Neuron (in vitro differentiated cells): Measurements from ENCODE around the gene ORC2.
"Not testable (repeated sequence)": the region's sequence is repeated elsewhere in the genome, so short reads cannot be mapped to it uniquely, and the experiment has no call there.

Source experiments
- H2AFZ ChIP-seq: one replicate; pipeline ENCODE4 v1.6.1; 2013; ENCODE audit warnings: low read depth, mild to moderate bottlenecking, inconsistent platforms, low read length, moderate library complexity
- H3K27me3 ChIP-seq: one replicate; pipeline ENCODE4 v1.6.1; 2013; ENCODE audit warnings: low read length; ENCODE audit not compliant: insufficient read depth
- H3K36me3 ChIP-seq: one replicate; pipeline ENCODE4 v1.6.1; 2013; ENCODE audit warnings: low read length; ENCODE audit not compliant: insufficient read depth
- H3K4me1 ChIP-seq: one replicate; pipeline ENCODE4 v1.6.1; 2013; ENCODE audit warnings: low read length; ENCODE audit not compliant: insufficient read depth
- H3K4me3 ChIP-seq: 2 replicates; pipeline ENCODE4 v1.5.1; 2013; ENCODE audit warnings: mild to moderate bottlenecking, low read length, moderate library complexity
- H3K9me3 ChIP-seq: one replicate; pipeline ENCODE4 v1.6.1; 2013; ENCODE audit warnings: low read length

ORC2 gene

DNA sequence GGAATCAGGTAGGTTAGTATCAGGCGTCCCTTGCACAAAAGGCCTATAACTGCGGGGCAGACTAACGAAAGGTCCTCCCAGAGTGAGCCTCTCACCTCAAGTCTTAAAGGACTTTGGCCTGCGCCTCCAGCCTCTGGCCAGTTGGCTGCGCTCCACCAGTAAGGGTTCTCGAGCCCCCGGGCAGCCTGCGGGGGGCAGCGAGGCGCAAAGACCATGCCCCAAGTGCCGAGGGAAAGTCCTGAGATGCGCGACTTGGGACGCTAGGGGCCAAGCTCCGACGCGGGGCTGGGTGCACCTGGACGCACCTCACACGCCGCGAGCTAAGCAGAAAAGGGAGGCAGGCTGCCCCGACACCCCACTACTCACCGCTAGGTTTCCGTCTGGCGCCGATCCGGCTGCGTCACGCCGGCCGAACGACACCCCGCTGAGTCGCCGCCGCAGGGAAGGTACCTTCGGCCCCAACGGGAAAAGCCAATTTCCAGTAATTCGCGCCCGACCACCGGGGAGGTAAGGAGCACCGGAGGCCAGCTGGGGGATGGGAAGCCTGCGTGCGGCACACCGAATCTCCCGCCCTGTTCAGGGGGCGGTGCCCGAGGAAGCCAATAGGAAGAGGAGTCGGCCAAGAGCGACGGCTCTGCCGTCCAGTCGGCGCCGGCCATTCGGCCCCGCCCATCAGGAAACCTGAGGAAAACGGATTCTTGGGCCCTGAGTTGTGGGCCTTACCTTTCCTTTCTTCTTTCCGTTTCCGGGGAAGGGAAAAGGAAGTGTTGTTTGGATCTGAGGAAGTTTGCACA, at the start of gene ORC2:
ORC2 (minus strand) TSS at position 537 of the 794 bp plus-strand sequence. CDS start 5,537 bp downstream, outside the sequence.
- Histone ChIP-seq H3K4me3 (peak within 1 kb of the TSS; percentile 77), H3K4me1 (peaks cover 21% of the 10 kb centered on the region), H3K36me3 (peaks cover 10% of the 10 kb centered on the region), H2AFZ (peak within 1 kb of the TSS; percentile 71), H3K27me3 (no peaks in the 10 kb centered on the region), H3K9me3 (no peaks in the 10 kb centered on the region)

DNA sequence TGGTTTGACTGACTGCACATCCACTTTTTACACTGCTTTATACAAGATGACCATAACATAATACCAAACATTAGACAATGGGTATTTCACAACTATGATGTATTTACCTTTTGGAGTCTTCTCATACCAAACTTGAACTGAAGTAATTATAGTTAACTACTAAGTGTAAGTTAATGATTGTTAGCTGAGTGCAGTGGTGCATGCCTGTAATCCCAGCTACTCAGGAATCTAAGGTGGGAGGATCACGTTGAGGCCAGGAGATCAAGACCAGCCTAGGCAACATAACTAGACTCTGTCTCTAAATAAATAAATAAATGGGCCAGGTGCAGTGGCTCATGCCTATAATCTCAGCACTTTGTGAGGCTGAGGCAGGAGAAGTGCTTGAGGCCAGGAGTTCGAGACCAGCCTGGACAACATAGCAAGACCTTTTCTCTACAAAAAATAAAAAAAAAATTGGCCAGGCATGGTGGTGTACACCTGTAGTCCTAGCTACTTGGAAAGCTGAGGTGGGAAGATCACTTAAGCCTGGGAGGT, 44.9 kb upstream of the ORC2 start:
- no peaks in the 10 kb centered on the region for H3K27me3 ChIP-seq
- no peaks in the 10 kb centered on the region for H3K9me3 ChIP-seq
- no peak overlapping the region for H2AFZ ChIP-seq
- no peaks in the 10 kb centered on the region for H3K4me1 ChIP-seq
- H3K36me3 ChIP-seq = peaks cover 31% of the 10 kb centered on the region
- no peak overlapping the region for H3K4me3 ChIP-seq

DNA sequence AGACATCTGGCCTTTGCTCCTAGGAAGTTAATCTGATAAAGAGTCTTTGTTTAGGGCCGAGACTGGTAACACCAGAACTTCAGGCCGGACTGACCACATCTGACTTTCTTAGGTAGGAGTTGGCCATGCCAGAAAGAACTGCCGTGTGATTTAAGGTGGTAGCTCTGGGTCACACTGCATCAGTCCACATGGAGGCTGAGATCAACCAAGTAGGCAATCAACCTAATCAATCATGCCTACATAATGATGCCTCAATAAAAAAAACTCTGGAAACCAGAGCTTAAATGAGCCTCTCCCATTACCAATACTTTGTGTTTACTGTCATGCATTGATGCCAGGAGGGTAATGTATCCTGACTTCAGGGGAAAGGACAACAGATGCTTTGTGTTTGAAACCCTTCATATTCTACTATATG, 44.1 kb upstream of the ORC2 start:
- Histone ChIP-seq H2AFZ (no peak overlapping the region), H3K4me1 (no peaks in the 10 kb centered on the region), H3K27me3 (no peaks in the 10 kb centered on the region), H3K9me3 (no peaks in the 10 kb centered on the region), H3K36me3 (peaks cover 36% of the 10 kb centered on the region), H3K4me3 (no peak overlapping the region)

DNA sequence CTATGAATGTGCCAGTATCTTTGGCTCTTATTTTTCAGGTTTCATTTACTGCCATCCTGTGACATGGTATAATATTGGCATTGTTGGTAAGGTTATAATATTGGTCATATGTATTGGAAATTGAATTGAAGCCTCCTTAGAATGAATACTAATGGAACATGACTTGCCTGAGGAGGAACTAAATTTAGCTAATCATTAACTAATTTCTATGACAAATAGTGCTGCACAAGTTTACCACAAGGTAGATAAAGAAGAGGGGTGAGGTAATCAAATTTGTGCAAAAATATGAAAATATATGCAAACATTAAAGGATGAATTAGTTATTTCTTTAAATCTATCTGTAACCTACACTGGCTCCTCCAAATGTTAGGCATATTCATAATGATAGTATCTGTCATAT, 43.2 kb upstream of the ORC2 start:
- Histone ChIP-seq H3K27me3 (no peaks in the 10 kb centered on the region), H3K36me3 (peaks cover 36% of the 10 kb centered on the region), H3K4me3 (no peak overlapping the region), H3K4me1 (no peaks in the 10 kb centered on the region), H2AFZ (no peak overlapping the region), H3K9me3 (no peaks in the 10 kb centered on the region)

DNA sequence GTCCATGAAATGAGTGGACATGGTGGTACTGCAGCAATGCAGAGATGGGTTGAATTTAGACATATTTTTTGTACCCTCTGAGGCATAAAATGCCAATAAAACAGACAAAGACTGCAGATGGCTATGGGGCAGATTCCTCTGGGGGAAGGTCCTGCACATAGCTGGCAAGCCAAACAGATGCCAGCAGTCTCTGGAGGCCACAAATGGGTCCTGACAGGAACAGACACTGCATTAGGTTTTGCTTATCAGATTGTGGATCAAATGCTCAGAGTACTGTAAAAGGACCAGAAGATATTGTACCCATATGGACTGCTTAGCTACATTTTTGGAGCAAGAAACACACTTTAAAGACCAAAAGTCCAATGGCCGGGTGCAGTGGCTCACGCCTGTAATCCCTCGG, 40.9 kb upstream of the ORC2 start:
- H3K9me3 ChIP-seq = no peaks in the 10 kb centered on the region
- peaks cover 36% of the 10 kb centered on the region for H3K36me3 ChIP-seq
- H2AFZ ChIP-seq = no peak overlapping the region
- H3K4me1 ChIP-seq = no peaks in the 10 kb centered on the region
- no peak overlapping the region for H3K4me3 ChIP-seq
- H3K27me3 ChIP-seq = no peaks in the 10 kb centered on the region

DNA sequence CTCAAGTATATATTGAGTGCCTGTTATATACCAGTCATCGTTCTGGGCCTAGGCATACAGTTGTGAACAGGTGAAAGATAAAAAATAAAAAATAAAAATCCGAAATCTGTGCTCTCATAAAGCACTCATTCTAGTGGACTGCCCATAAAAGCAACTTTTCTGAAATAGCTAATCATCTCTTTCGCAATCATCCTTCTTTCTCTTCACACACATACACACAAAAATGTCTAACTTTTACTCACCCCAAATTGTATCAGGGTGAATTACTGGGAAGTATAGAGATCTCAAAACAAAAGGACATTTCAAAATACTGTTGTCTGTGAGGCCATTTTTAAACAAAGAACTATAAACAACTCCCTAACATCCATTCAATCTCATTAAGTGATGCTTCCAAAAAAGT, 29.6 kb upstream of the ORC2 start:
- H2AFZ ChIP-seq = no peak overlapping the region
- no peaks in the 10 kb centered on the region for H3K4me1 ChIP-seq
- H3K9me3 ChIP-seq = no peaks in the 10 kb centered on the region
- no peak overlapping the region for H3K4me3 ChIP-seq
- H3K27me3 ChIP-seq = no peaks in the 10 kb centered on the region
- peaks cover 31% of the 10 kb centered on the region for H3K36me3 ChIP-seq

DNA sequence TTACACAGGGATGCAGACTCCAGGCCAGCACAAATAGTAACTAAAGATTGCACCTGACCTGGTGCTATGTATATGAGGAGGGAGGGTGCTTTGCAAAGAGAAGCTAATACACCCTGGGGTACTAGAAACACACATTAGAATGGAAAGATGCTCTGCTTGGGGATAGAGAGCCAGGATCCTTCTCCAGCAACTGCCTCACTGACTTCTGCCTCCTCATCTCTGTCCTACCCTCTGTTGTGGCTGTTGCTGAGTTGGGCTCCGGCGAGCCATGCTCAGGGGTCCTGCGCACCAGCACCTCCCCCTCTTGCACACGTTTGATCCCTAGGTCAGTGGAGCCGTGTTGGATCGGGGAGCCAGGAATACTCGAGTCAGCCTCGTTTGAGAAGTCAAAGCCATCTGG, 23.7 kb upstream of the ORC2 start:
- no peaks in the 10 kb centered on the region for H3K27me3 ChIP-seq
- H3K4me3 ChIP-seq = no peak overlapping the region
- H3K36me3 ChIP-seq = peaks cover 32% of the 10 kb centered on the region

DNA sequence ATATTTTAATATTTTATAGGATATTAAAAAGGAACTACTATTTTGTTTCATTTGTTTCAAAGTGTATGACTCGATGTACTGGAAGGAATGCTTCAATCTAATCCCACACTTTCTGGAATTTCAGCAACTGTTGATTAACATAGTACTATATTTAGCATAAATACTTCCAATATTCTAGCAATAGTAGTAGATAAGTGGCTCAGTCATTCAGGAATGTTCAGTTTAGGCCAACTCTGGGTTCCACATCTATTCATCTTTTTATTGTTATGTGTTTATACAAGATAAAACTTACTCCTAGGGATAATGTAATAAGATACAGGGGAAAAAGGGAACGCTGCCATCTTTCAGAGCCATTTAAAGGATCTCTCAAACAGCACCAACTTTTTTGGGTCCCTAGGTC, 22.3 kb upstream of the ORC2 start:
- H3K27me3 ChIP-seq = no peaks in the 10 kb centered on the region
- no peak overlapping the region for H2AFZ ChIP-seq
- no peaks in the 10 kb centered on the region for H3K9me3 ChIP-seq
- no peak overlapping the region for H3K4me3 ChIP-seq
- no peaks in the 10 kb centered on the region for H3K4me1 ChIP-seq
- peaks cover 37% of the 10 kb centered on the region for H3K36me3 ChIP-seq

More for the DNA sequence above, 23.7 kb upstream of the ORC2 start:
- H3K9me3 ChIP-seq = no peaks in the 10 kb centered on the region
- no peak overlapping the region for H2AFZ ChIP-seq
- no peaks in the 10 kb centered on the region for H3K4me1 ChIP-seq

DNA sequence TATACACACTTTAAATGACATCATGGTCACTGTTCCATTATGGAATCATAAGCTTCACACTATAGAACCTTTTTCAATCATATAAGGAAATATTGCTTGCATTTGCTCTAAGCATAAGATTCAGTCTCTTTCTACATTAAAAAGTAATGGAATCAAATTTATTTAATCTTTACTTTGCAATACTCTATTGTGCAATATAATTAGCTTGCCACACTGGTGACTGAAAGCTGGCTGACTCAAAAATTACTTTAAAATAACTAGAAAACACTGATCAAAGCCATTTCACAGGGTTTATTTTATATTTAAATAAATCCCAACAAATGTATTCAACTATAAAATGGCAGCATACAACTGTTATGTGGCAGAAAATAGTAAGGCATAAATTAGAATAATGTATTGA, 13.2 kb upstream of the ORC2 start:
- no peak overlapping the region for H3K4me3 ChIP-seq
- H3K4me1 ChIP-seq = peaks cover 7% of the 10 kb centered on the region
- H2AFZ ChIP-seq = no peak overlapping the region
- no peaks in the 10 kb centered on the region for H3K27me3 ChIP-seq
- H3K9me3 ChIP-seq = no peaks in the 10 kb centered on the region
- peaks cover 15% of the 10 kb centered on the region for H3K36me3 ChIP-seq

DNA sequence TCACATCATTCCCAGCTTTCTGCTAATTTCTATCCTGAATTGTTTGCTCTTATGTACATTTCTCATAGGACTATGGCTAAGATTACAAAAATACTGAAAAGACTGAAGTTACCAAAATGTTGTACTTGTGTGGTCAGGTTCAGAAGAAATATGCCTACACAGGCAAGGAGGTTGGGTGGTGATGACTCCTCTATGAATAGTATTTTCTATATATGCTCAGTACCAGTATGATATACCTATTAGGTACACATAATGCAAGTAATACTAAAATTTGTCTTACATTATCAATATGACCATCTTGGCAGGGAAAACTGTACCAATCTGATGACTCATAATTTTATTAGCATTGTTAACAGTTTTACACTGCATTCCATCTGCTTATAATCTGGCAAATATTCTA, 12.2 kb upstream of the ORC2 start:
- no peak overlapping the region for H3K4me3 ChIP-seq
- no peak overlapping the region for H2AFZ ChIP-seq

DNA sequence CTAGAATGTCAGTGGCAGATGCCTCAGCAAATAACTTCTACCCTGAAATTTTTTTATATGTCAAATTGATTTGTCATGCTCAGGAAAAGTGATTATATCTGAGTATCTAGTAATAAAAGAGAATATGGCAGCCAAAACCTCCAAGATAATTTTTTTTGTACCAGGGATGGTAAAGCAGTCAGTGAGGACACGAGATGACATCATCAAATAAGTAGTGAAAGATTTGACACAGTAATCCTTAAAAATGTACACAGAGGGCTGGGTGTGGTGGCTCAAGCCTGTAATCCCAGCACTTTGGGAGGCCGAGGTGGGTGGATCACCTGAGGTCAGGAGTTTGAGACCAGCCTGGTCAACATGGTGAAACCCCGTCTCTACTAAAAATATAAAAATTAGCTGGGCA, 6.6 kb upstream of the ORC2 start:
- not testable (repeated sequence) for H3K36me3 ChIP-seq, H2AFZ ChIP-seq

More for the DNA sequence above, 12.2 kb upstream of the ORC2 start:
- Histone ChIP-seq H3K4me1 (peaks cover 7% of the 10 kb centered on the region), H3K9me3 (no peaks in the 10 kb centered on the region), H3K36me3 (peaks cover 5% of the 10 kb centered on the region), H3K27me3 (no peaks in the 10 kb centered on the region)

DNA sequence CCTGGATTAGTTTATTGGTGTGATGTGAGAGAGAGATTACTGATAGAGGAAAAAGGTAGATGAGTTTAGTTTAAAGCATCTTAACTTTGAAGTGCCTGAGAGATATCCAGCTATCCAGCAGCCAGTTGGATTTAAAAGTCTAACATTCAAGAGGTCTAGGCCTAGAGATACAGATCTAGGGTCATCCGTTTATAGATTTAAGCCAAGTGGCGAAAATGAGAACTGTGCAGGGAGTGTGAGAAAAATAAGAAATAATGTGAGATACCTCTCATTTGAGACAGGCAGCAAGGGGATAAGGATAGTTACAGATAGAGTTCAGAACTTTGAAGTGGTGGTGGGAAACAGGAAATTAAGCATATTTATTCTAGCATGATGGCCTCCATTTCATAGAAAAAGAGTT, 5.3 kb upstream of the ORC2 start:
- peaks cover 8% of the 10 kb centered on the region for H3K4me1 ChIP-seq
- no peak overlapping the region for H3K4me3 ChIP-seq
- H3K27me3 ChIP-seq = no peaks in the 10 kb centered on the region
- no peak overlapping the region for H2AFZ ChIP-seq
- H3K36me3 ChIP-seq = no peaks in the 10 kb centered on the region
- H3K9me3 ChIP-seq = no peaks in the 10 kb centered on the region

More for the DNA sequence above, 6.6 kb upstream of the ORC2 start:
- H3K4me3 ChIP-seq, H3K27me3 ChIP-seq, H3K9me3 ChIP-seq, H3K4me1 ChIP-seq: not testable (repeated sequence)

DNA sequence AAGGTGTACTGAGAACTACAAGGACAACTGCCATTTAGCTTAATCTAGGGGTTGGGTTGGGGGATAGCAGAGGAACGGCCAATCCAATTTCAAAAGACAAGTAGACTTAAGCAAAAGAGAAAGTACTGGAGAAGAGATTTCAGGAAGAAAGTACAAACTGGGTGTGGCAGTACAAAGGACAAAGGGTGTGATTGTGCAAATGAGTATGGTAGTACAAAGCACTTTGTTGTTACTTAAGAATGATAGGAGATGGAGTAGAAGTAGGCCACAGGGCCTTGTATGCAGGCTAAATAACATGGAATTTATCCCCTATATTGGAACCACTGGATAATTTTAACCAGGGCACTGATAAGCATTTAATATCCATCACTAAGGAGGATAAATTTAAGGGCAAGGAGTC, 4.7 kb upstream of the ORC2 start:
- Histone ChIP-seq H3K4me3 (no peak overlapping the region), H2AFZ (no peak overlapping the region), H3K4me1 (peaks cover 8% of the 10 kb centered on the region), H3K9me3 (no peaks in the 10 kb centered on the region), H3K36me3 (no peaks in the 10 kb centered on the region), H3K27me3 (no peaks in the 10 kb centered on the region)

DNA sequence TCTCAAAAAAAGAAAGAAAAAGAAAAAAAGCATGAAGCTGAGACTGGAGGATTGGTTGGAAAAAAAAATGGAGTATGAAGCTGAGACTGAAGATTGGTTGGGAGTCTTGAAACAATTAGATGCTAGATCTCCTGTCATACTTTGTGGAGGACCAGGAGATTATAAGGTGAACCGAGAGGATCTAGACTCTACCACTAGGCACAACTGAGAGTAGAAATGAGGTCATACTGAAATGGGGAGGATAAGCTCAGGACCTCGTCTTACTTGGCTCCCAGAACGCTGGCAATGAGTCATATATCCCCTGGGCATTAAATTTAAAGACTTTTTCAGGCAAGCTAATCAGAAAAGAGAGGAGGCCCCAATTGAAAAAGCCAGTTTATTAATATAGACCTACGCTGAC, 3.3 kb upstream of the ORC2 start:
- H3K4me3 ChIP-seq = no peak overlapping the region

More for the DNA sequence above, 3.3 kb upstream of the ORC2 start:
- no peak overlapping the region for H2AFZ ChIP-seq
- peaks cover 19% of the 10 kb centered on the region for H3K4me1 ChIP-seq
- H3K36me3 ChIP-seq = no peaks in the 10 kb centered on the region
- H3K27me3 ChIP-seq = no peaks in the 10 kb centered on the region
- H3K9me3 ChIP-seq = no peaks in the 10 kb centered on the region
